GM21529 (cell line): ENCODE results near the gene RAB17.
"Not testable (repeated sequence)": the region's sequence is repeated elsewhere in the genome, so short reads cannot be mapped to it uniquely, and the experiment has no call there.

Experiments used
- ATAC-seq: cut with Tn5 transposase; IDR thresholded peaks from one replicate; pipeline ENCODE4 v1.9.1; 2021; ENCODE audit not compliant: unreplicated experiment

Gene RAB17

DNA sequence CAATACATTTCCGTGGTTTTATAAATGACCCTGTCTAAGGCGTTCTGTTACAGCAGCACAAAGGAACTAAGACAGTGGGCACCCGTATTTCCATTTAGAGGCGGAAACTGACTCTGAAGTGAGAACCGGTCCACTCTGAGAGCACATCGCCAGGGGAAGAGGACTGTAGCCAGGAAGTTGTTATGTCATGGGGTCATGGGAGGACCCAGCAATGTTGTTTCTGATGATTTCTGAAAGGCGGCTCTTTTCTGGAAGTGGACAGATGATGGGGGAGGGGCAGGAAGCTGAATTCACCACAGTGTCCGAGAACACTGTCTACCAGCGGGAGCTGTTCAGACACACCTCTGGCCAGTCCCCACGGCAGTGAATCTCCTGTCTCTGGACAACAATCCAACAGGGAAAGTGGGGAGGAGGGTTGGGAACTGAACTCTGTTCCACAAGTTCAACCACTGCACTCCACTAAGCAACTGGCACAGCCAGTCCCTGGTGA, 34.7 kb upstream of the RAB17 start:
- no peak for ATAC-seq

DNA sequence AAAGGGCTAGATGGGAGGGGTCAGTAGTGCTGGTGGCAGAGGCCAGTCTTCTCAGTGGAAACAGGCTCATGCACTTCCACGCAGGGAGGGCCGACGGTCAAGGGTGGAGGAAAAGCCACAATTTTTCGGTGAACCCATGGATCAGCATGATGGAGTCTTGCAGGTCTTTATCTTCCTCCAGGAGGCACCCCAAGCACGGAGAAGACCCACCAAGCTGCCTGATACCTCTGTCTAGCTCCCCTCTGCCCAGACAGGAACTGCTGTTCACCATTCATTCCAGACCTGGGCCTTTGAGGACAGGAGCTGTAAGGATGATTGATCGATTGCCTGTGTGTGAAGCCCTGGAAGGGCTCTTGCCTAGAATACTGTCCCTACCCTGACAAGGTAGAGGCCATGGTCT, 34.0 kb upstream of the RAB17 start:
- ATAC-seq, result no peak

DNA sequence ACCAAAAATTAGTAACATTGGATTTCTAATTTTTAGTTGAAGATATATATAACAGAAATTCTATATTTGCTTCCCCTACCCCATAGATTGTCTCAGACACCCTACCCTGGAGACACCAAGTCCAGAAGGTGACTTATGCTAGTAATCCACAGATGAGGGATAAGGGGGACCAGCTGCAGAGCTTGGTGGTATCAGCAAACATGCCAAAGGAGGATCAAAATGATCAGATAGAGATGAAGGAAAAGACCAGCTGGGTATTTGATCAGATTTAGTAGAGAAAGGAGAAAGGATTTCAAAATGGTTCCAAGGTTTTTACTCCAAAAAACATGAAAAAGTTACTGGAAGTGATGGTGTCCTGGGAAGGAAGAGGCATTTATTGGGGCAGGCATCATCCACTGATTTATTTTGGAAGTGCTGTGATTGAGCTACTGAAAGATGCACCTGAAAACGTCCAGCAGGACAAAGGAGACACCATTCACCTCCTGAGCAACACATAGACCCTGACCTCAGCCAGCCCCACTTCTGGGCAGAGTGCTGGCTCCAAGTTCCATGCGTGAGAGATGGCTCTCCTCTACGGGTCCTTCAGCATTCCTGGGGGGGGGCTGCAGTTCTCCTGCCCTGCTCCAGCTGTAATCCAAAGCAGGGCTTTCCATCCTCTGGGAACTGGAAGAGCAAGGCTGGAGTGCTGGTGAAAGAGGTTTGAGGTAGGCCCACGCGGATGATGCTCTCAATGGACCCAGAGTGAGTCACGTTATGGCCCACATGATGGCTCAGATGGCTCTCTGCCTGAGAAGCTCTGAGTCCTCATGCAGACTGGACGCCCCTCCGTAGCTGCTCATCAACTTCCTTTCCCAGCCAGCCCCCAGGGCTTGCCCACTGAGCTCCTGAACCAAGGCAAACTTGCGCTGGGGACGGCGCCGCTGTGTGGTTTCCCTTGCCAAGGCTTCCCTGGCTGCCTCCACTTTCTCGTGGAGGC, 33.2 kb upstream of the RAB17 start:
- ATAC-seq, result no peak

GRCh38 chr2:237618449-237618848, 27.9 kb upstream of the RAB17 start:
- no peak for ATAC-seq

GRCh38 chr2:237617587-237617982, 27.1 kb upstream of the RAB17 start:
- no peak for ATAC-seq

GRCh38 chr2:237616734-237617586, 26.4 kb upstream of the RAB17 start:
- no peak for ATAC-seq

- no peak for ATAC-seq
These were observed 25.8 kb upstream of the RAB17 start for GRCh38 chr2:237616373-237616733.

DNA sequence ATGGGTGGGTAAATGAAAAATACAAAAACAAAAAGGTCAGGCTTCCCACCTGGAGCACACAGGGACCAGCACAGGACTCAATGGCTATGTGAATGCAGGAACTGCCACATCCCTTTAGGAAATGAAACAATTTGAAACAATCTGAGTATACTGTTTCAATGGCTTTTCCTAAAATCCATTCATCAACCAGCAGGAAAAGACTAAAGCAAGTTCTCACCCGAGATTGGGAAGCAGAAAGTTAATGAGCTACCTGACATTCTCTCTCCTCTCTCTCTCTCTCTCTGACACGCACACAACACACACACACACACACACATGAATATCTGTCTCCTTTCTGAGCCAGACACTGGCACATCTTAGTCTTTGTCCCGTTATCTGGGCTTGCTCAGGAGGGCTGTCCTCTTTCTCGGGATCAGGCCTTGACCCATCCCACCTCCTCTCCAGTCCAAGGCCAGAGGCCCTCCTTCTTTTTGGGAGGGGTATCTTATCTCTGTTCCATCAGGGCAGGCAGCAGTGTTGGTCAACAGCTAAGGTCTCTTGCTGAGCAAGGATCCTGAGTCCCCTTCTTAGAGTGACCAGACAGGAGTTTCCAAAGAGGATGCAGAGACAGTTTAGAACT, 25.2 kb upstream of the RAB17 start:
- ATAC-seq, result no peak

DNA sequence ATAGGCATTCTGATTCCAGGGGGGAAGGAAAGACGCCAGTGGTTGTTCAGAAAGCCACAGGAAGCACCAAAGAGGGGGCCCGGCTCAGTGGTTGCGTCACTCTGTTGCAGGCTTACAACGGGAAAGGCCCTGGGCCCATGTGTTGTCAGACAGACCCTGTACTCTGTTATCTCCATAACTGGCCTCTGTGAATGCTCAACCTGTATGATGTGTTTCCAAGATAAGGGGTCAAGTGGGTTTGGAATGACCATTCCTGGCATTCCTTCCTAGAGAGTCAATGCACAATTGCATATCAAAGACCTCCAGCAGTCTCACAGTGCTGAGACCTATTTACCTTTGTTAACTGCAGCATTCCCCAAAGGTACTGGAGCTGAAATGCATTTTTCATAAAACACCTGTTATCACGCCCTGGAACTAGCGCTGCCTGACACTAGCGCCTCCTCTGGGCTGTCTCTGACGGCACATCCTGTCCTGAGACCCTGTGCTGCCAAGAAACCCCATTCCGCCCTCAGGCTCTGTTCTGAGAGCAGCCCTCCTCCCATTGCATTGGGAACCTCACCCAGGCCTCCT, 23.7 kb upstream of the RAB17 start:
- ATAC-seq, result no peak

DNA sequence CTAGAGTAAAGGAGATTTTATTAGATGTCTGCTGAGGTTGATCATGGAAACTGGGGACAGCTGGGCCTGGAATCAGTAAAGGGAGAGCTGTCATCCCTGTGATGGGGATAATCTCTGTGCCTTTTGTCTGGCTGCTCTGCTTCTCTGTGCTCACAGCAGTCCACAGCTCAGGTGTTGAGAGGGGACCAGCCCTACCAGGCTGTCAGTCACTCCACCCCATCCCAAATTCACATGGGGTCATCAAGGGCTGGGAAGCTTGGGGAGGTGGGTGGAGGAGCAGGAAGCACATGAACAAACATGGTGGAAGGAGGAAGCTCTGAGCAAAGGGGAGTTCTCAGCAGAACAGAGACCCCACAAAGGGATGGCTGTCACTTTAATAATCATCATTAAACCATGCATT, 23.1 kb upstream of the RAB17 start:
- ATAC-seq, result no peak

GRCh38 chr2:237612527-237613357, 22.2 kb upstream of the RAB17 start:
- no peak for ATAC-seq

DNA sequence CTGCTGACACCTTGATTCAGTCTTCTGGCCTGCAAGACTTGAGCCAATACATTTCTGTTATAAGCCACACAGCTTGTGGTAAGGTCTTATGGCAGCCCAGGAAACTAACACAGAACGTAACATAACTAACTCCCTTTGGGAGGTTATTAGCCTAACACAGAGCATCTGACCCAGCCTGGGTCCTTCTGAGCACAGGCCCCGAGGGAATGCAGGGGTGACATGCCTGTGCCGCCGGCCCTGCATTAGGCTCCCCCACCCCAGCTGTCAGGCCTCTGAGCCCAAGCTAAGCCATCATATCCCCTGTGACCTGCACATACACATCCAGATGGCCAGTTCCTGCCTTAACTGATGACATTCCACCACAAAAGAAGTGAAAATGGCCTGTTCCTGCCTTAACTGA, 16.0 kb upstream of the RAB17 start:
- not testable (repeated sequence) for ATAC-seq

GRCh38 chr2:237604960-237605359, 14.4 kb upstream of the RAB17 start:
- ATAC-seq, result no peak

- ATAC-seq, result no peak
These were observed 13.9 kb upstream of the RAB17 start for GRCh38 chr2:237604391-237604790.

DNA sequence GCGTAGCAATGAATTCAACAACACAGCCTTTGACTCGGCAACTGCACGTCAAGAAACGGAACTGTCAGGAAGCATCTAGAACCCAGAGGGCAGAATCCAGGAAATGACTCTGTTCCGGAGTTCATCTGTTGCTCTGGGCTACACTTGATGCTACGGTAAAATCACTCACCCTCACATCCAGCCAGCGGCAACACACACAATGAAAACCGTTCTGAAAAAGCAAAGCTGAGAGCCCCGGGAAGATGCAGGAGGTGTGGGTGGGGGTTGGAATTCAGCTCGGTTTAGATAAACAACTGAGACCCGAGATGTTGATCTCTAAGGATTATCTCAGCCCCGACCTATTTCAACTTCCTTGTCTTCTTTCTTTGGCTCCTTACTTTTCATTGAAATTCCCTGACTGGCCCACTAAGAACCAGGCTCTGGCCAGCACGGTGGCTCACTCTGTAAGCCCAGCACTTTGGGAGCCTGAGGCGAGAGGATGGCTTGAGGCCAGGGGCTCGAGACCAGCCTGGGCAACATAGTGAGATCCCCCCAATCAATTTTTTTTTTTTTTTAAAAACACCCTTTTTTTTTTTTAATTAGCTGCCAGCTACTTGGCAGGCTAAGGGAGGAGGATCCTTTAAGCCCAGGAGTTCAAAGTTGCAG, 13.3 kb upstream of the RAB17 start:
- no peak for ATAC-seq

DNA sequence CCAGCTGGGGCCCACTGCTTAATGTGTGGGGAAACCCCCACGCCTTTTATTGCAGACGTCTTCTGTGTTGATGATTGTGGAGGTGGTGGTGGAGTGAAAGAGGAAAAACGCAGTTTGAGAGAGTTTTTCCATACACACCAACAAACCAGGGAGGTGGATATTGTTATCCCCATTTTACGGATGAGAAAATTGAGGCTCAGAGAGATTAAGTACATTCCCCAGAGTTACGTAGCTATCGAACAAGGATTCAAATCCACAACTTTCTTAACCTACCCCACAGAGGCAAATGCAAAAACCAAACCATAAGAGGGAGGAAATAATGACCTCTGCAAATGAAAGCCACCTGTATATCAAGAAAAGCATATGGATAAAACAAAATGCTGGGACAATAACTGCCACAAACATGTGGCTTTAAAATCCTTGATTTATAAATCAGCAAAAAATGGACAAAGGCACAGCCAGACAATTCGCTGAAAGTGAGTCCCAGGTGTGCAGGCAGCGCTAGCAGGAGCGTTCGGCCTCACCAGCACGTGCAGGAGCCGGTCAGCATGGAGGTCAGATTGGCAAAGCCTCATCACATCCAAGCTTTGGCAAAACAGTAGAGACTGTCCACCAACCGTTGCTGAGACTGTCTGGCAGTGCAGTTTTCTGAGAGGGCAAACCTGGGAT, 12.6 kb upstream of the RAB17 start:
- no peak for ATAC-seq

DNA sequence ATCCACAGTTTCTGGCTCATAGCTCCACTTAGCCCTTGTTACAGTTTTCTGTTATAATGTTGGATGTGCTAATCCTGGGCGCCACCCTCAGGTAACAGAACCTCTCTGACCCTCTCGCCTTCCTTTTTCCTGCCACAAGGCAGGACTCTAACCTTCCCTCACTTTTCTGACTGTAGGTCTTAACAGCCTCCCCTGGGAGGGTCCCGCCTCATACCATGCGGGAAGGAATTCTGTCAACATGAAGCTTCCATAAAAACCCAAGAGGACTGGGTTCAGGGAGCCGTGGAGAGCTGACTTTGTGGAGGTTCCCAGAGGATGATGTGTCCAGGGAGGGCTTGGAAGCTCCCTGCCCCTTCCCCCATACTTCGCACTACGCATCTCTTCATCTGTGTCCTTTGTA, 11.9 kb upstream of the RAB17 start:
- no peak for ATAC-seq

DNA sequence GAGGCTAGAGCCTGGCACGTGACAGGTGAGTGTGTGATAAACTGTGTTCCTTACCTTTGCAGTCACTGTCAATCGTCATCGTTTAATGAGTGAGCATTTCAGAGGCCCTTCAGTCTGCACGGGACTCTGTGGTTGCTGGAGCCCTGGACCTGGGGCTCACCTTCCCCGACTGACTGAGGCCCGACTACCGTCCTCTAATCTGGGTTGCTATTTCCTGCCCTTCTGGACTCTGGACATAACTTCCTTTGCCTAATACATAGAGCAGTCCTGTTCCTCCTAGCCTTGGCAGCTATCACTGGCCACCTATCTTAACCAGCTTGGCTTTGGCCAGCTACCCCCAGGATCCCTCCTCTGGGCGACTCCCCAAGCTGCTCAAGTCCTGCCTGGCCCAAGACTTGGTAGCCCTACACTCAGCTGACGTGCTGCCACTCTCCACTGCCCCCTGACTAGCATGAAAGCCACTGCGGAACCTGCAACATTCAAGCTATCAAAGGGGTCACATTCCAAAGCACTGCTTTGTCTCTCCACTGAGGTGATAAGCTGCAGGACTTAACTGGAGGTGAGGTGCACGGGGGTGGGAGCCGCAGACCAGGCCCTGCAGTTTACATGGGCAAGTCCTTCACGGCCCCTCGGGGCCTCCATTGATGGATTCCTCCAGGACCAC, 11.1 kb upstream of the RAB17 start:
- no peak for ATAC-seq
